ENCODE results near the gene RTN1. TPM values are rescaled to one million over a fixed set of nuclear protein-coding genes. Genes with fewer than 3 reads are reported as not detected.

The RTN1 gene
- total RNA-seq, 2 donors from 2014 or later = 12.5 to 13.1 TPM

DNA sequence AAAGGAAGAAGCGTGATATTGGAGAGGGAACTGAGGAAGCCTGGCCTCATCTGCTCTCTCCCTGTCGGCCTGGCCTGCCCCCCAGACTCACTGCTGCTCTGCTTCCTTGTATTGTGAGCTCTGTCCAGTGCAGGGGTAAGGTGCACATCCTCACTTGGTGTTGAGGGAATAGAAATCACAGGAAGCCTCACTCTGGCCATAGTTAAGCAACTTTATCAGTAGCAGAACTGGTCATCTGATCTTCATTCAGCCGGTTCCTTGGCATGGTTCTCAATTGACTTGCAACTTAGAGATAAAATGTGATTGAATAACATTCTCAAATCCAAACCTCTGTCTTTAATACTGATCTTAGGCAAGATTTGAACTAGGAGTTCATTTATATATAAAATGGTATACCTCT lies 282.5 kb downstream of the RTN1 start:
- intact Hi-C loops (cut with DNase I) = no loop called here
- DNase-seq (ENCODE audit: low spot score) = no peak

DNA sequence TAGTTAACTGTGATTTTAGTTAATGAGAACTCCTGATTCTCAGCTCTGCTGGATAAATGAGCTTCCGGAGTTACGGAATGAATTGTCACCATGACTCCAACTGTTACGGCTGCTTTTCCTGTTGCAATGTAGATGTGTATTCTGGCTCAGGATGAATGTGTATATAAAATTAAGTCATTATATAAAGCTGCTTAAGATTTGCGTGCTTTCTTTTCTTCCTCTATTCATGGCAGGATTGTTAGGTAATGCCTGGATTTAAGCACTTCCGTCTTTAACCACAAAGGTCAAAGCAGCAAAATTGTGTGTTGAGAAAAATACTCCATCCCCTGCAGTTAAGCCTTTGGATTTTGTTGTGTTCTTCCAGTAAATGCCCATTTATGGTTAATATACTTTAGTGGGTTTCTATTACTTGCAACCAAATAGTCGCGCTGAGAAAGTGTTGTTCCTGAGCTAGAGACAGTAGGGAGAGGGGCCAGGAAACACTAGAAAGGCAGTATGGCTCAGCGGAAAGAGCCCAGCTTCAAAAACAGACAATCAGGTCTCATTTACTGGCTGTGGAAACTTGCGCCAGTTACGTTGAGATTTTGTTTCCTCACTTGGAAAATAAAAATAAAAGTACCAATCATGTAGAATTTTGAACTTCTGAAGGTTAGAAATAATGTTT lies 284.6 kb downstream of the RTN1 start:
- no peak for DNase-seq (ENCODE audit: low spot score)
- intact Hi-C loops (cut with DNase I) = no loop called here

DNA sequence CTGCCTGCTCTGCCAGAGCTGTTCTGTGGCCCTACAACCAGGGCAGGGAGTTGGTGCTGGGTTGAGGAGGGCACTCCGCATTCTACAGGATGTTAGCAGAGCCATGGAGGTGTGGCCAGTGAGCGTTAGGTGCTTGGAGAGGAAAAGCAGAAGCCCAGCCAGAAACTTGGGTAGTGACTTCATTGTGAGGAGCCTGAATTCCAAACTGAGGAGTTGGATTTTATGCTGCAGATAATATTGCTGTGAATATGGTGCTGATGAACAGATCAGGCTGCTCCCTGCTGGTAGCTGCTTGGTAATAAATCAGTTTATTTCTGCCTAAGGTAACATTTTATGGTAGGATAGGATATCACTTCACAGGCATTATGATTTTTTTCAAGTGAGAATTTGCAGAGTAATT lies 286.8 kb downstream of the RTN1 start:
- intact Hi-C loops (cut with DNase I) = no loop called here
- no peak for DNase-seq (ENCODE audit: low spot score)

DNA sequence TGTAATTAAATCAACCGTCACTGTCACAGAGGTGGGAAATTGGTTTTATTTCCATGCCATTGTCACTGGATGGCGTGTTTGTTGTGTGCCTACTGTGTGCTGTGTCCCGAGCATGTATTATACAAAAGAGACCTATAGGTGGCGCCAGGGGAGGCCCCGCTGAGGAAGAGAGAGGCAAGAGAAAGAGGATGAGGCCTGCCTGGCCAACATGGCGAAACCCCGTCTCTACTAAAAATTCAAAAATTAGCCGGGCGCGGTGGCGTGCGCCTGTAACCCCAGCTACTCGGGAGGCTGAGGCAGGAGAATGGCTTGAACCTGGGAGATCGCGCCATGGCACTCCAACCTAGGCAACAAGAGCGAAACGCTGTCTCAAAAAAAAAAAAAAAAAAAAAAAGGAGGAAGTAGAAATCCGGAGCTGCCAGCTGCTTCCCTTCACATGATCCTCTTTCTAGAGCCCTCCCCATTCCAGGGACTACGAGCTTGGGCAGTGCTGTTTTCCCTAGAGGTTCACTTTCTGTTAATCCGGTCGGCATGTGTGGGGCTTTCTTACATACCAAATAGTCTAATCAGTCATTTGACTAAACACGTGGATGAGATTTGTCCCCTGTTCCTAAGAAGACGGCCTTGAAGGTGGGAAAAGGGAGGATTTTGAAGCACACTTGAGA lies 287.6 kb downstream of the RTN1 start:
- DNase-seq (ENCODE audit: low spot score) = no peak
- intact Hi-C loops (cut with DNase I) = no loop called here

DNA sequence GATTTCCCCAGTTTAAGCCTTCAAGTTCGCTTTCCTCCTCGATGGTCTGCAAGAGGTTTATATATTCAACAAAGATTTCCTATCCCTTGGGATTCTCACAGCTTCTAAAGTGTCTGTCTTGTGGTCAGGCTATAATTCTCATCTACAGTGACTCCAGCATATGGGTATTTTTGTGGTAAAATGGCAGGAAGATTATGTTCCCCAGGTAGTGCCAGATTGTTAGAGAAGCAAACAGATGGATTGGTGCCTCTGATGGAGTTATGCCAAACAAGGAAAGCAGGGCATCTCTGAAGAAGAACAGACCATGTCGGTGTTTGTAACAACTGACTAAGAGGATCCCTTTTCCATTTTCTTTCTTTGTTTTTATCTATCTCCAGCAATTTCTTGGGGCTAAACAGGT lies 288.4 kb downstream of the RTN1 start:
- intact Hi-C loops (cut with DNase I) = no loop called here
- no peak for DNase-seq (ENCODE audit: low spot score)

DNA sequence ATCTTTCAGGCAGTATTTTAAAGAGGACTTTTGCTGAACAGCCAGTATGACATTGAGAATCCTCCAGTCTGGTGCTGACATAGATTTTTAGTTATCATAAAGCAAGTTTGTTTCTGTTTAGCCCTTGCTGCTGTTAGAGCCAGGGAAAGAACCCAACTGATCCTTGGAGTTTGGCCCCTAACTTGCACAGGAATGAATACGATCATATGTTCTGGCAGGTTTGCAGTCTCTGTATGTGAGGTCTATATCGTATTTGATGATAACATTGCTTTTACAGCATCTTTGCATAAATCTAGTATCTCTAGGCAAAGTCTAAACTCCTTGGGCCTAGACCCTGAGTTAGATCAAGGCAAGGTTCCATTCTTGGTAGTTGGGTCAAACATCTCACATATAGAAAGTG lies 289.7 kb downstream of the RTN1 start:
- intact Hi-C loops (cut with DNase I) = no loop called here
- no peak for DNase-seq (ENCODE audit: low spot score)

DNA sequence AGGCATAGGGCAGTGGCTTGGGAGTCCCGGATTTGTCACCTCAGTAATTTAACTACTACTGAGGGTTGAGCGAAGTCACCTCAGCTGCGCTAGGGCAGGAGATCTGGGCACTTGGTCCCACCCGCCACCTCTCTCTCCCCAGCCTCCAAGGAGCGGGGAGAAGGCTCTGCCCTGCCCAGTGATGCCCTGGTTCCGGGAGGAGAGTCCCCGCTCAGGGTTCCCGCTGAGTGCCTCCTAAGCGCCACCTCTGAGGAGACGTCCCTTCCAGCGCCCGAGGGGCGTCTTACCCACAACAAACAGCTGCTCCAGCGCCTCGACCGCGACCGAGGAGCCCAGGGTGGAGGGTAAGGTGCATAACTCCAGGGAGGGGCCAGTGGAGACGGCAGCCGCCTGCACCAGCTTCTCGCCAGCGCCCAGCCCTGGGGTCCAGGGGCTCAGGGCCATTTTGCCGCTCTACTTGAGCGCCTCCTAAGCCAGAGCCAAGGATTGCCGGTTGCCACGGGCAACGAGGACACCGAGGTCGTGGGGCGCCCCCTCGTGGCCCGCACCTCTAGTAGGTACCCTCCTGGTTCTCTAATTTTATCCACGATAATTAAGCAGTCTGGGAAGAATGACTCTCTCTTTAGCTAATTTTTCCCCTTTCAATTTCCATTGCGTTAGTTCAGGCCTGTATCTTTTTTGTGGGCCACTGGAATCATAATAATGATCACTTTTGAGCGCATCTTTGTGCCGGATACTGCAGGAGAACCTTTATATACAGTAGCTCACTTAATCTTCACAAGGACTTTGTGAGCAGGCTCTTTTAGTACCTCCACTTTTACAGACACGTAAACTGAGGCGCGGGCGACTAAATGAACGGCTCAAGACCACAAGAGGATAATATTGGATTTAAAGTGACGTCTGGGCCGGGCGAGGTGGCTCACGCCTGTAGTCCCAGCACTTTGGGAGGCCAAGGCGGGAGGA lies 294.0 kb downstream of the RTN1 start, which contains the start of gene CCDC175:
Gene CCDC175, minus strand, starts transcription at position 481 of the 963 bp plus-strand sequence. Its CDS starts 37 bp downstream, at position 444.
- intact Hi-C loops (cut with DNase I) = no loop called here
- peak; percentile 94 for DNase-seq (ENCODE audit: low spot score)

DNA sequence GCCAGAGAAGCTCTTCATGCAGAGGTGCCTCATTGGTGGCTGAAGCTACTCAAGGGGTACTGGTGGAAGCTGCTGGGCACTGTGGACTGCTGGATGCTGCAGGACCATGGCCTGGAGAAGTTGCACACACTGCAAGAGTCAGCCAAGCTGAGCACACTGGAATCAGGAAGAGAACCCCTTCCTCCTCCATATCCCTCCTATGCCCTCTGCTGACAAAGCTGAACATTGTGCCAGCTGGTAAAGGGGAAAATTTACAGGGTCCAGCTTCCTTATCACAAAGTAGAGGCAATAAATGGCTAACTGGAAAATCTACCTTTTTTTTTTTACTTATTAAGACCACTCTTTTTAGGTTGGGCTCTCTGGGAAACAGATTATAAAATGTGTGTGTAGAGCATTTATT lies 300.5 kb downstream of the RTN1 start:
- DNase-seq (ENCODE audit: low spot score) = no peak
- intact Hi-C loops (cut with DNase I) = no loop called here

DNA sequence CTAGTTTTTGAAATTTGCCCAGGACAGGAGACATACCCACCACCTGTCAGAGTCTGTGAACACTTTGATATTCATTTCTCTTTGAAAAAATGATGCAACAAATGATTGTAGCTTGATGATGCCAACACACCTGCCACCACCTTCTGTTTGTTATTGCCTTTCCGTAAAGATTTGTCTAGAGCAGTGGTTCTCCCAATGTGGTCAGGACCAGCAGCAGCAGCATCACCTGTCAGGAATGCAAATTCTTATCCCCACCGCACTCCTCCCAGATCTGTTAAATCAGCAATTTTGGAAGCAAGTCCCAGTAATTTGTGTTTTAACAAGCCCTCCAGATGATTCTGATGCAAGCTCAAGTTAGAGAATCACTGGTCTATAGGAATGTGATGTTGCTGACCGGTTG lies 303.9 kb downstream of the RTN1 start:
- DNase-seq (ENCODE audit: low spot score) = no peak
- intact Hi-C loops (cut with DNase I) = no loop called here

DNA sequence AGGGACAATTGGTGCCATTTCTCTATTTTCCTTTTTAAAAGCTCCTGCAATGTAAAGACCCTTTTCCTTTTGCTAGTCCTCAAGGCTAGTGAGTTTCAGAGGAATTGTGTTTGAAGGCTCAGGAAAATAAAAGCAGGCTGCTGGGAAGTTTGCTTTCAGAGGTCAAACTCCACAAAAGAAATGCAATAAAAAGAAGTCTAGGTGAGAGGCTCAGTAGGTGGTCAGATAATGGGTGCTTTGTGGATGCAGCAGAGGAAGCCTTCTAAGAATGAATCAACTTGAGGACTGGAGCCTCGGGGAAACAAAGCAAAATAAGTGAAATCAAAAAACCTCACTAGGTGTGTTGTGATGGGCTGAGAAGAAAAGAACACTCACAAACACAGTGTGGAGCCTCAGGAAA lies 304.3 kb downstream of the RTN1 start:
- no peak for DNase-seq (ENCODE audit: low spot score)
- intact Hi-C loops (cut with DNase I) = no loop called here

DNA sequence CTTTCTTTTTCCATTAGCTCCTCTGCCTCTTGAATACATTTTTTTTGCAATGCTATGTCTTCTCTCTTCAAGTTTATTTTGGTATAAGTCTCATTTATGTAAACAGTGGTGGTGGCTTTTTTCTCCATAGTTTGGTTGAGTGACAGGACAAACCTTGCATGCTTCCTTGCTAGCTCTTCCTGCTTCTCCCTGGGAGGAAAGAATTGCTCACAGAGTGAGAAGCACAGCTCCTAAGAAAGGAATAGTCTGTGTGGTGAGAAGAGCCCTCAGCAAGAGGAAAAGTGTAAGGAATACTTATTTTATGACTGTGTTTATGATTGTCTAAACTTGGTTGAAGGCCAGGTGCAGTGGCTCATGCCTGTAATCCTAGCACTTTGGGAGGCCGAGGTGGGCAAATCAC lies 305.5 kb downstream of the RTN1 start:
- intact Hi-C loops (cut with DNase I) = no loop called here
- DNase-seq (ENCODE audit: low spot score) = no peak

DNA sequence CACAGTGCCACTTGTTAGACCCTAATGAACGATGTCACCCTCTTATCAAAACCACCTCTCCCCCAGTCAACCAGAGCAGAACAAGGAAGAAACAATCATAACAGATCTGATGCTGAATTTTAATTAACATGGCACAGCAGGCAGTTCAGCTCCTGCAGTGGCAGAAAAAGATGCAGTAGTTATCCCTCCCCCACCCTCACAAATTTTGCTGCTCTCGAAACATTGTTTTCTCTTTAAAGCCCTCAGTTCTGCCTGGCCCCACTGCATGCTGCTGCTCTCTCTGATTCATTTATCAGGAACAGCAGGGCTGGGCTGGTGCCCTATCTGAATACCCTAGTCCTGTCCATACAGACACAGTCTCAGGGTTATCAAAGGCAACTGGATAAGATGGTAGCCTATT lies 306.2 kb downstream of the RTN1 start:
- intact Hi-C loops (cut with DNase I) = no loop called here
- no peak for DNase-seq (ENCODE audit: low spot score)

DNA sequence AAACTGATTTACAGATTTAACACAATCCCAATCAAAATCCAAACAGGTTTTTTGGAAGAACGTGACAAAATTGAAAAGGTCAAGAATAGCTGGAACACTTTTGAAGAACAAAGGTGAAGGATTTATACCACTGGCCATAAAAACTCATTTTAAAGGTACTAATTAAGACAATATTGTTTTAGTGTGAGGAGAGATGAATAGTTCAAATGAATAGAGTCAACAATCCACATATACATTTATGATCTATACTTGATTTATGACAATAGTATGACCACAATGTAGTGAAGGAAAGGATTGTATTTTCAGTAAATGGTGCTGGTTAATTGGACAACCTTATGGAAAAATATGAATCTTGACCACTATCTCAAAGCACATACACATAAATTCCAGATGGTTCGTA lies 323.3 kb downstream of the RTN1 start:
- intact Hi-C loops (cut with DNase I) = no loop called here
- no peak for DNase-seq (ENCODE audit: low spot score)

Small RNA genes lying within 50 kb of the gene (microRNA-seq; reads per million reads assigned to microRNA genes)
- gene MIR5586 (ENCODE audit: borderline microRNAs expressed in 2 of 2) = 0.52 to 2.3 reads per million in 2 donors

Other genes with a start within 250 kb of the RTN1 start
- gene LRRC9, start 49.4 kb upstream of the RTN1 start, total RNA-seq = not detected
- 10 to 100 TPM; 42.1 to 47.2 TPM for gene PCNX4, start 221.1 kb upstream of the RTN1 start, total RNA-seq

Measured in posterior vena cava (tissue), 2 donors.